ENCODE results near the gene SACM1L. TPM values are rescaled to one million over a fixed set of nuclear protein-coding genes. Genes with fewer than 3 reads are reported as not detected.

SACM1L gene
- total and polyA plus RNA-seq, 4 donors = 12.2 to 35.5 (median 20.5) TPM

DNA sequence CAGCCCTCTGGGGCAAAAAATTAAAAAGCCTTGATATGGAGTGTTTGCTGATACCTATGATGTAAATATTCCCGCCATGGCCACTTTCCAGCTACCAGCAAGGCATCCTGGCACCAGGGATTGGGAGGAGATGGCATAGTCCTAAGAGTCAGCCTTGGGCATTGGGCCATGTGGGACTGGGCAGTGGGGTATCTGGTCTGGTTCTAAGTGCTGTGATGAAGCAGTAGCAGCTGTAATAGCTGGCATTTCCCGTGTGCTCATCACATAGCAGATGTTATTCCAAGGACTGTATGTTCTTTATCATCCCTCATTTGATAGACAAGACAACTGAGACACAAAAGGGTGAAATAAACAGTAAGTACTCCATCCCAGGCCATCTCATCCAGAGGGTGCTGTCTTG is 6.9 kb upstream of the SACM1L start:
- Histone ChIP-seq H3K9ac (ENCODE audit: low read depth in 1 of 2, low read length in 2 of 2) (no peak overlapping the region), H3K9me3 (ENCODE audit: control insufficient read depth in 4 of 4, low read length in 3 of 4) (no peaks in the 10 kb centered on the region), H3K36me3 (ENCODE audit: control insufficient read depth in 4 of 4, insufficient read depth in 3 of 4, low read depth in 1 of 4, low read length in 3 of 4) (peaks cover 0 to 21% (median 19%) of the 10 kb centered on the region in 4 donors), H3K27me3 (ENCODE audit: control insufficient read depth in 4 of 4, insufficient read depth in 4 of 4, low read length in 3 of 4) (no peaks in the 10 kb centered on the region), H3K4me3 (ENCODE audit: low read depth in 1 of 3, low read length in 3 of 3) (no peak overlapping the region), H3K4me1 (ENCODE audit: control insufficient read depth in 4 of 4, insufficient read depth in 4 of 4, low read length in 3 of 4) (peaks cover 0 to 13% (median 2%) of the 10 kb centered on the region in 4 donors), H3K27ac (ENCODE audit: low read depth in 1 of 2, low read length in 2 of 2) (no peak overlapping the region)
- DNase-seq (ENCODE audit: low spot score) = no peak
- TF ChIP-seq, protein P1, sequence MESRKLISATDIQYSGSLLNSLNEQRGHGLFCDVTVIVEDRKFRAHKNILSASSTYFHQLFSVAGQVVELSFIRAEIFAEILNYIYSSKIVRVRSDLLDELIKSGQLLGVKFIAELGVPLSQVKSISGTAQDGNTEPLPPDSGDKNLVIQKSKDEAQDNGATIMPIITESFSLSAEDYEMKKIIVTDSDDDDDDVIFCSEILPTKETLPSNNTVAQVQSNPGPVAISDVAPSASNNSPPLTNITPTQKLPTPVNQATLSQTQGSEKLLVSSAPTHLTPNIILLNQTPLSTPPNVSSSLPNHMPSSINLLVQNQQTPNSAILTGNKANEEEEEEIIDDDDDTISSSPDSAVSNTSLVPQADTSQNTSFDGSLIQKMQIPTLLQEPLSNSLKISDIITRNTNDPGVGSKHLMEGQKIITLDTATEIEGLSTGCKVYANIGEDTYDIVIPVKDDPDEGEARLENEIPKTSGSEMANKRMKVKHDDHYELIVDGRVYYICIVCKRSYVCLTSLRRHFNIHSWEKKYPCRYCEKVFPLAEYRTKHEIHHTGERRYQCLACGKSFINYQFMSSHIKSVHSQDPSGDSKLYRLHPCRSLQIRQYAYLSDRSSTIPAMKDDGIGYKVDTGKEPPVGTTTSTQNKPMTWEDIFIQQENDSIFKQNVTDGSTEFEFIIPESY (IDR thresholded peaks at IDR 0.05) = no peak
- TF ChIP-seq MAX (IDR thresholded peaks at IDR 0.05) (no peak), TAF1 (conservative IDR thresholded peaks at IDR 0.05) (no peak), NR2F2 (IDR thresholded peaks at IDR 0.05) (no peak), GABPA (IDR thresholded peaks at IDR 0.05 in 1 of 2, conservative IDR thresholded peaks at IDR 0.05 in 1 of 2) (no peak), RXRA (IDR thresholded peaks at IDR 0.05) (no peak), YY1 (IDR thresholded peaks at IDR 0.05) (no peak), HNF4A (conservative IDR thresholded peaks at IDR 0.05) (no peak), JUND (IDR thresholded peaks at IDR 0.05) (no peak), SP1 (IDR thresholded peaks at IDR 0.05) (no peak), HNF4G (IDR thresholded peaks at IDR 0.05) (no peak), RAD21 (IDR thresholded peaks at IDR 0.05) (no peak), EGR1 (IDR thresholded peaks at IDR 0.05; ENCODE audit: low read depth in 2 of 2) (no peak), FOXA1 (IDR thresholded peaks at IDR 0.05) (no peak), REST (IDR thresholded peaks at IDR 0.05) (no peak), FOXA2 (IDR thresholded peaks at IDR 0.05) (no peak)
- TF ChIP-seq, protein P2, sequence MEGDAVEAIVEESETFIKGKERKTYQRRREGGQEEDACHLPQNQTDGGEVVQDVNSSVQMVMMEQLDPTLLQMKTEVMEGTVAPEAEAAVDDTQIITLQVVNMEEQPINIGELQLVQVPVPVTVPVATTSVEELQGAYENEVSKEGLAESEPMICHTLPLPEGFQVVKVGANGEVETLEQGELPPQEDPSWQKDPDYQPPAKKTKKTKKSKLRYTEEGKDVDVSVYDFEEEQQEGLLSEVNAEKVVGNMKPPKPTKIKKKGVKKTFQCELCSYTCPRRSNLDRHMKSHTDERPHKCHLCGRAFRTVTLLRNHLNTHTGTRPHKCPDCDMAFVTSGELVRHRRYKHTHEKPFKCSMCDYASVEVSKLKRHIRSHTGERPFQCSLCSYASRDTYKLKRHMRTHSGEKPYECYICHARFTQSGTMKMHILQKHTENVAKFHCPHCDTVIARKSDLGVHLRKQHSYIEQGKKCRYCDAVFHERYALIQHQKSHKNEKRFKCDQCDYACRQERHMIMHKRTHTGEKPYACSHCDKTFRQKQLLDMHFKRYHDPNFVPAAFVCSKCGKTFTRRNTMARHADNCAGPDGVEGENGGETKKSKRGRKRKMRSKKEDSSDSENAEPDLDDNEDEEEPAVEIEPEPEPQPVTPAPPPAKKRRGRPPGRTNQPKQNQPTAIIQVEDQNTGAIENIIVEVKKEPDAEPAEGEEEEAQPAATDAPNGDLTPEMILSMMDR (IDR thresholded peaks at IDR 0.05; ENCODE audit: low read depth, low read length, missing input control) = no peak
- TF ChIP-seq, protein P3, sequence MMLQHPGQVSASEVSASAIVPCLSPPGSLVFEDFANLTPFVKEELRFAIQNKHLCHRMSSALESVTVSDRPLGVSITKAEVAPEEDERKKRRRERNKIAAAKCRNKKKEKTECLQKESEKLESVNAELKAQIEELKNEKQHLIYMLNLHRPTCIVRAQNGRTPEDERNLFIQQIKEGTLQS (IDR thresholded peaks at IDR 0.05) = no peak
- WGBS = 95% methylated on average over 2 of the region's 2 CpGs

All from liver (tissue), 9 donors.